Measurements from ENCODE around the gene IL17RC. TPM values are rescaled to one million over a fixed set of nuclear protein-coding genes. Genes with fewer than 3 reads are reported as not detected.

The IL17RC gene
- polyA plus RNA-seq, 3 donors = 8.3 to 17.9 (median 9.3) TPM

- peak within 1 kb of the TSS; percentile 88 for H3K4me2 ChIP-seq (replicated peaks; ENCODE audit: extremely low read depth, low read length, poor library complexity, severe bottlenecking)
- peak within 1 kb of the TSS; percentile 51 for H3K9ac ChIP-seq (ENCODE audit: insufficient read depth, low read length, poor library complexity, severe bottlenecking)
Observed at GRCh38 chr3:9951962-9952805, 35.3 kb downstream of the IL17RC start, which contains the start of gene PRRT3. TSS of gene PRRT3 (minus strand) at chr3:9952408. CDS start at chr3:9950115, 2,293 bp downstream.

More at GRCh38 chr3:9951962-9952805, 35.3 kb downstream of the IL17RC start, which contains the start of gene PRRT3:
- peak within 1 kb of the TSS; percentile 75 to 88 for H3K4me3 Mint-ChIP-seq
- H3K27me3 ChIP-seq (ENCODE audit: control insufficient read depth in 2 of 2, insufficient read depth in 2 of 2, low read length in 2 of 2) = peaks cover 2 to 8% of the 10 kb centered on the region in 2 donors
- WGBS (ENCODE audit: insufficient coverage) = 0% methylated on average over 37 of the region's 52 CpGs
- H3K9me3 ChIP-seq (replicated peaks in 1 of 2; ENCODE audit: control insufficient read depth in 1 of 2, insufficient read depth in 1 of 2, low read length in 2 of 2) = no peaks in the 10 kb centered on the region
- DNase-seq = peak; percentile 20 to 27 (median 21)
- peak within 1 kb of the TSS; percentile 4 to 70 (median 7) for H3K4me3 ChIP-seq (replicated peaks in 1 of 3; ENCODE audit: low read depth in 2 of 3, low read length in 3 of 3)
- H3K4me1 Mint-ChIP-seq = peaks cover 19% of the 10 kb centered on the region
- peaks cover 10 to 14% of the 10 kb centered on the region in 2 donors for H3K4me1 ChIP-seq (ENCODE audit: control insufficient read depth in 1 of 2, insufficient read depth in 2 of 2, low read length in 2 of 2)
- no peaks in the 10 kb centered on the region for H3K9me3 Mint-ChIP-seq
- no peak for TF ChIP-seq CTCF (IDR thresholded peaks at IDR 0.05)
- intact Hi-C loops (cut with micrococcal nuclease) = no loop called here
- peak within 1 kb of the TSS in 1 of 7 donors; percentile 41 for H3K27ac Mint-ChIP-seq
- peaks cover 11 to 23% (median 13%) of the 10 kb centered on the region in 3 donors for H3K27me3 Mint-ChIP-seq (ENCODE audit: low read depth in 3 of 3)
- H3K36me3 Mint-ChIP-seq = no peaks in the 10 kb centered on the region
- no peaks in the 10 kb centered on the region for H3K79me2 ChIP-seq (ENCODE audit: insufficient read depth, low read length)
- no peaks in the 10 kb centered on the region for H3K36me3 ChIP-seq (replicated peaks in 1 of 2; ENCODE audit: control insufficient read depth in 1 of 2, insufficient read depth in 2 of 2, low read length in 2 of 2)
- H4K20me1 ChIP-seq (ENCODE audit: insufficient read depth, low read length) = no peaks in the 10 kb centered on the region
- no peak within 1 kb of the TSS for H3K27ac ChIP-seq (ENCODE audit: low read depth in 1 of 2, low read length in 2 of 2)
- H2AFZ ChIP-seq (ENCODE audit: insufficient read depth, low read depth, low read length, poor library complexity, severe bottlenecking) = peak within 1 kb of the TSS; percentile 63
